ENCODE results near the gene NDUFAF3. TPM values are rescaled to one million over a fixed set of nuclear protein-coding genes. Genes with fewer than 3 reads are reported as not detected.
"Not testable (repeated sequence)": the region's sequence is repeated elsewhere in the genome, so short reads cannot be mapped to it uniquely, and the experiment has no call there.

NDUFAF3 gene
- total RNA-seq, 1 donor from 2014 or later: 83.3 TPM

DNA sequence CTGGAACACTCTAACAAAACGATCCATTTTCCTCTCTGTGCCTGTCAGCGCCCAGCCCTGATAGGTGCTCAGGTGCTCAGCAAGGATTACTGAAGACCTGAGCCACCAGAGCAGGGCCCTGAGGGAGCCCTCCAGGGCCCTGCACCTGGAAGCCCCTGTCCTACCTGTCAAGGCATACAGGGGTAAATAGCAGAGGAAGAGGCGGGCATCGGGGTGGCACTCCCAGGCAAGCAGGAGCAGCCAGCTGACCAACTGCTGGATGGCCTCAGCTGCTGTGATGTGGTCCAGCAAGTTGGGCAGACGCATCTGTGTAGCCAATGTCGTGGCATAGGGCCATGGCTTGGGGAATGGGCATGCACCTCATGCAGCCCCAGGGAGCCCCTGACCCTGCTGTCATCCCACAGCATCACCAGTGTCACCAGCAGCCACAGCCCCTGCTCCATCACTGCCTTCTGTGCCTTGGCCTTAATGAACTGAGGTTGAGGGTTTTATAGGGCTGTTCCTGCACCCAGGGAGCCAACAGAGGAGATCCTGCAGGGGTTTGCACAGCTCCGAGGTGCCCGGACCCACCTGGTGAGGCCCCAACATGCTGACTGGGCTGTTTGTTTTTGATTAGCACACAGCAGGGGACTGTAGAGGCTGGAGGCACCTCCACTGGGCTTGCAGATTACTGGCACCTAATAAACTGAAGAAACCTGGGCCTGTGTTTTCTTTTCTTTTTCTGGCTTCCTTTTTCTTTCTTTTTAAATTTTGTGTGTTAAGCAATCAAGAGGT is 22.6 kb upstream of the NDUFAF3 start:
- no peak for DNase-seq (ENCODE audit: low spot score)

GRCh38 chr3:49001155-49001554 is 20.8 kb upstream of the NDUFAF3 start:
- no peak for DNase-seq (ENCODE audit: low spot score)

- no peak for DNase-seq (ENCODE audit: low spot score)
Observed at GRCh38 chr3:49004352-49005302, 17.3 kb upstream of the NDUFAF3 start.

DNA sequence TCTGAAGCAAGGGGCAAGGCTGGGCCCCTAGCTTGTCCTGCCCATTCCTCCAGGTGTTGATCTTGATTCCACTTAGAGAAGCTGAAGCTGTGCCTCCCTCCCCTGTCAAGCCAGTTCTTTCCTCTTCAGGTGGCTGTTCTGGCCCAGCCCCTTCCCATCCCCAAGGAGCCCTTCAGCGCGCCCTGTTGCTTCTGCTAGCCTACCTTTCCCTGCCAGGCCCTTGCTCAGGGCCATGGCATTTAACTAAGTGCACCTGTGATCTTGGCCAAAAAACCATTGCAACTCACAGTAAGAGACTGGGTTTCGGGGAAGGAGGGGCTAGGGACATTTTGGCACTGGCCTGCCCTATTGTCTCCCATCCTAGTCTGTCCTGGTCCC is 16.6 kb upstream of the NDUFAF3 start:
- no peak for DNase-seq (ENCODE audit: low spot score)

DNA sequence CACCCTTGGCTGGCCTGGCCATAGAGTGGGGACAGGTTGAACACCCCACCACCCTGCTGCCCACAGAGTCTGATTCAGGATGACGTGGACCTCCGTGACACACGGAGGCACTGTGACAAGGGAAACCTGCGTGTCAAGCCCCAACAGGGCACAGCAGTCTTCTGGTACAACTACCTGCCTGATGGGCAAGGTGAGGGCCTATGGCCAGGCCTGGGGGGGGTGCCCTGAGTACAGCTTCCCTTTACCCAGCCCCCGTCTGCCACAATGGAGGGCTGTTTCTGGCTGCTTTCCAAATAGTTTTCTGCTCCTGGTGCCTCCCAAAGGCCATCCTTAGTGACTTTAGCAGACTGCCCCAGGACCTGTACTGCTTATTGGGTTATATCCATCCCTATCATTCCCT is 15.9 kb upstream of the NDUFAF3 start:
- no peak for DNase-seq (ENCODE audit: low spot score)

DNA sequence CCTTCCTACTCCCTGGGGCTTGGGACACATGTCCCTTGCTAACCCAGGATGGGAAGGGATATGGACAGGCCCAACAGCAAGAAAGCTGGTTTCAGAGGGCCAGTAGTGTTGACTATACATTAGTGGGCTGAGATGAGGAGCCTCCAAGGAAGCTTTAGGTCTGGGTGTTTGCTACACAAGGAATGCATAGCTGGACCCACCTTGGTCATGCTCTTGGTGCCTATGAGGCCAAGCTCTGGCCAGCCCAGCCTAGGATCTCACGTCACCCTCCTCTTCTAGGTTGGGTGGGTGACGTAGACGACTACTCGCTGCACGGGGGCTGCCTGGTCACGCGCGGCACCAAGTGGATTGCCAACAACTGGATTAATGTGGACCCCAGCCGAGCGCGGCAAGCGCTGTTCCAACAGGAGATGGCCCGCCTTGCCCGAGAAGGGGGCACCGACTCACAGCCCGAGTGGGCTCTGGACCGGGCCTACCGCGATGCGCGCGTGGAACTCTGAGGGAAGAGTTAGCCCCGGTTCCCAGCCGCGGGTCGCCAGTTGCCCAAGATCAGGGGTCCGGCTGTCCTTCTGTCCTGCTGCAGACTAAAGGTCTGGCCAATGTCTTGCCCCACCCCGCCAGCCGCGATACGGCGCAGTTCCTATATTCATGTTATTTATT is 15.4 kb upstream of the NDUFAF3 start:
- DNase-seq (ENCODE audit: low spot score): peak; percentile 49

DNA sequence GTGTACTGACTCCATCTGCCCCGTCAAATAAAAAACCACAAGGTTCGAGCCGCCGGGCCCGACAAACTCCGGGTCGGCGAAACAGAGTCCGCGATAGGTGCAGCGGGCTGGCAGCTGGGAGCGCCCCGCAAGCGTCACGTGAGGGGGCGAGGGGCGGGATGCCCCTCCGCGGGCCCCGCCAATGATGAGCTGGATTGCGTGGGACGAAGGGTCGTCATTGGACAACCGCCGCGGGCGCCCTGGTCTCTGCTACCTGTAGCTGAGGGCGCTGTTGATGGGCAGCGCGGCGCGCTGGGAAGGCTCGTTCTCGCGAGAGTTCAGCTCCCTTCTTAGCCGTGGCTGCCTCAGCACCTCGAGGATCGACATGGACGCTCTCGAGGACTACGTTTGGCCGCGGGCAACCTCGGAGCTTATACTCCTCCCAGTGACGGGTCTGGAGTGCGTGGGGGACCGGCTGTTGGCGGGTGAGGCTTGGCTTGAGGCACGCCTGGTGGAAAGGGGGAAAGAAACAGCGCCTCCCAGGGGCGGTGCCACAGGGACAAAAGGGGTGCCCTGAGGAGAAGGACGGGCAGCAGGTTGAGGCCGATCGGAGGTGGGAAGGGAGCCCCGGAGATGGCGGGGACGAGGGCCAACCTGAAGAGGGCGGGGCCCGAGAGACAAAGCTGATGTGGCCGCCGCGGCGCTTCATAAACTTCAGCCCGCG is 14.7 kb upstream of the NDUFAF3 start, which contains the start of gene WDR6:
Gene WDR6 (plus strand): TSS at position 324 of the 703 bp plus-strand sequence. CDS start 41 bp downstream, at position 365.
- DNase-seq (ENCODE audit: low spot score): peak; percentile 98

DNA sequence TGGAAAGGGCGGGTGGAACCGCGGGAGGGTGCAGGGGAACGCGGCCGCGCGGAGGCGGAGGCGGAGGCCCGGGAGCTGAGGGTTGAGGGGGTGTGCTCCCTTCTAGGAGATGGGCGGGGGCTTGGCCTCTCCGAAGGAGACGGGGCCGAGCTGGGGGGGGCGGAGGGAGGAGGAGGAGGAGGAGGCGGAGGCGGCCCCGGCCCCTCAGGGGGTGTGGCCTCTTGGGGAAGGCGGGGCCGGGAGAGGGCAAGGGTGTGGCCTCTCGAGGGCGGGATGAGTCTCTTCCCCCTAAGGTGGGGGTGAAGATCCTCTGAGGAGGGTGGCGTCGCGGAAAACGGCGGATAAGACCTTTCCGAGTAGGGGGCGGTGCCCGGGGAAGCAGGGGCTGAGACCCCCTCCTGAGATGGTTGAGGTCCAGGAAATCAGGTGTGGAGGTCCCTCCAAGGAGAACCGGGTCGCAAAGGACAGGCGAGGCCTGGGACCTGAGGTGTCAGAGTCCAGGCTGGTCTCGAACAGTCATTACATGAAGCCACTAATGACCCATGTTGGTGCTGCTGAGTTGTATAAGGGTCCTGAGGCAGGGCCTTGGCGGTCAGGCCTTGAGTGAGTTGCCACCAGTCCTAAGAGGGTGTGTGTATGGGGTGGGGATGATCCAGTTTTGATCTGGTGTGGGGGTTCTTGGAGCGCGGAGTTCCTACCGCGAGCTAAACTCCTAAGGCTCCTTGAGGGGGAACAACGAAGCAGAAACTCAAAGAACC is 14.0 kb upstream of the NDUFAF3 start:
- peak; percentile 85 for DNase-seq (ENCODE audit: low spot score)

- DNase-seq (ENCODE audit: low spot score): not testable (repeated sequence)
Observed at GRCh38 chr3:49008627-49009026, 13.3 kb upstream of the NDUFAF3 start.

- no peak for DNase-seq (ENCODE audit: low spot score)
Observed at GRCh38 chr3:49009396-49009795, 12.5 kb upstream of the NDUFAF3 start.

DNA sequence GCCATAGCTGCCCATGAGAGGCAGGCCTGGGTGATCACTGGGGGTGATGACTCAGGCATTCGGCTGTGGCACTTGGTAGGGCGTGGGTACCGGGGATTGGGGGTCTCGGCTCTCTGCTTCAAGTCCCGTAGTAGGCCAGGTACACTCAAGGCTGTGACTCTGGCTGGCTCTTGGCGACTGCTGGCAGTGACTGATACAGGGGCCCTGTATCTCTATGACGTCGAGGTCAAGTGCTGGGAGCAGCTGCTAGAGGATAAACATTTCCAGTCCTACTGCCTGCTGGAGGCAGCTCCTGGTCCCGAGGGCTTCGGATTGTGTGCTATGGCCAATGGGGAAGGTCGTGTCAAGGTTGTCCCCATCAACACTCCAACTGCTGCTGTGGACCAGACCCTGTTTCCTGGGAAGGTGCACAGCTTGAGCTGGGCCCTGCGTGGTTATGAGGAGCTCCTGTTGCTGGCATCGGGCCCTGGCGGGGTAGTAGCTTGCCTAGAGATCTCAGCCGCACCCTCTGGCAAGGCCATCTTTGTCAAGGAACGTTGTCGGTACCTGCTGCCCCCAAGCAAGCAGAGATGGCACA is 9.4 kb upstream of the NDUFAF3 start:
- DNase-seq (ENCODE audit: low spot score): no peak

DNA sequence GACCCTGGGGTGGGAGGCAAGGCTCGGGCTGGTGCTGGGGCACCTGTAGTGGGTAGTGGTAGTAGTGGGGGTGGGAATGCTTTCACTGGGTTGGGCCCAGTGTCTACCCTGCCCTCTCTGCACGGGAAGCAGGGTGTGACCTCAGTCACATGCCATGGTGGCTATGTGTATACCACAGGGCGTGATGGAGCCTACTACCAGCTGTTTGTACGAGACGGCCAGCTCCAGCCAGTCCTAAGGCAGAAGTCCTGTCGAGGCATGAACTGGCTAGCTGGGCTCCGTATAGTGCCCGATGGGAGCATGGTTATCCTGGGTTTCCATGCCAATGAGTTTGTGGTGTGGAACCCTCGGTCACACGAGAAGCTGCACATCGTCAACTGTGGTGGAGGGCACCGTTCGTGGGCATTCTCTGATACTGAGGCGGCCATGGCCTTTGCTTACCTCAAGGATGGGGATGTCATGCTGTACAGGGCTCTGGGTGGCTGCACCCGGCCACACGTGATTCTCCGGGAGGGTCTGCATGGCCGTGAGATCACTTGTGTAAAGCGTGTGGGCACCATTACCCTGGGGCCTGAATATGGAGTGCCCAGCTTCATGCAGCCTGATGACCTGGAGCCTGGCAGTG is 8.7 kb upstream of the NDUFAF3 start:
- DNase-seq (ENCODE audit: low spot score): no peak

GRCh38 chr3:49013738-49014660 is 7.9 kb upstream of the NDUFAF3 start:
- no peak for DNase-seq (ENCODE audit: low spot score)

GRCh38 chr3:49015072-49015471 is 6.8 kb upstream of the NDUFAF3 start:
- no peak for DNase-seq (ENCODE audit: low spot score)

DNA sequence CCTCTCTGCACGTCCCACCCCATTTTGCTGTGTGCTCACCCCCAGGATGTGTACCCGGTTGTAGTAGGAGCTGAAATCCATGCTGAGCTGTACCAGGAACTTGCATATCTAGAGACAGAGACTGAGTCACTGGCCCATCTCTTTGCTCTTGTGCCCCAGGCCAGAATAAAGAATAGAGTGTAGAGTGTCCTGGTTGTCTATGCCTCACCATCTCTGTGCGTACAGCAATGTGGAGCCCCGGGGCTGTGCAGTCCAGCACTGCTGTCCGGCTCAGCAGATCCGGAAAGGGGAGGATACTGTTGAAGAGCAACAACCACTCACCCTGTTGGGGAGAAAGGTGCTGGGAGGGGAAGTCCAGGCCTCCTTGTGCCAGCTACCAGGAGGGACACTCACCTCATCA is 6.2 kb upstream of the NDUFAF3 start:
- no peak for DNase-seq (ENCODE audit: low spot score)

- DNase-seq (ENCODE audit: low spot score): no peak
Observed at GRCh38 chr3:49016414-49017228, 5.3 kb upstream of the NDUFAF3 start.

GRCh38 chr3:49017229-49017970 is 4.5 kb upstream of the NDUFAF3 start:
- DNase-seq (ENCODE audit: low spot score): no peak
